GM21526 (cell line): ENCODE data around the gene KRTAP10-8.
"Not testable (repeated sequence)": the region's sequence is repeated elsewhere in the genome, so short reads cannot be mapped to it uniquely, and the experiment has no call there.

ENCODE experiments used
- ATAC-seq: cut with Tn5 transposase; IDR thresholded peaks from one replicate; pipeline ENCODE4 v1.9.1; 2021; ENCODE audit warnings: moderate library complexity; ENCODE audit not compliant: unreplicated experiment, low FRiP score

Gene KRTAP10-8

DNA sequence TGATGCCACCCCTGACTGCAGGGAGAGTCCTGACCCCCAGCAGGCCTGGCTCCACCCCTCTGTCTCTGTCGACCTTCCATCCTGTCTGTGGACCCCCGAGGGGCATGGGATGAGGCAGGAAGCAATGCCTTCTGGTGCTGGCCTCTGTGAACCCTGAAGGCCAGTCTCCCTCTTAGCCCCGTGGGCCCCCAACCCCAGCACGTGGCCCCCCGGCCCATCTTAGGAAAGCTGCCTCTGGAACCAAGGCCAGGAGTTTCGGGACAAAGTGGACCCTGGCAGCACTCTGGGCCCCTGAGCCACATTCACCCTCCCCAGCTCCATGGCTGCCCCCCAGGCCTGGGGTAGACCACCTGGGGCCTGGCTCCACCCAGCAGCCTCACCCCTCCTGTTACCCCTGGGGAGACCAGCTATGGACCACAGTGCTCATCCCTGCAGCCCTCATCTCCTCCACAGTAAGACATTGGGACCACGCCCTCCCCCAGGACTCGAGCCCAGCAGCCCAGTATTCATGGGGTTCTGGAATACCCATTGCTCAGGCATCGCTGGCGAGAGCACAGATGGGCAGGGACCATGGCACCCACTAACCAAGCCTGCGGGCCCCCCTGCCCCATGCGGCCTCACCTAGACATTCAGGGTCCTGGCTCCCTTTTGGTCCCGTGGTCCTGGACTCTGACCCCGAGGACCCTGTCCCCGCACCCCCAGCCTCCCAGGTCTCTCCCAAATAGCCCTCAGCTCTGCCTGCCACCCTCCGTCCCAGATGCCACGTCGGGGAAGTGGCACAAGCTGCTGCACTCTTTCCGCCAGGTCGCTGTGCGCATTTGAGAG lies 26.8 kb downstream of the KRTAP10-8 start:
- ATAC-seq, result not testable (repeated sequence)

DNA sequence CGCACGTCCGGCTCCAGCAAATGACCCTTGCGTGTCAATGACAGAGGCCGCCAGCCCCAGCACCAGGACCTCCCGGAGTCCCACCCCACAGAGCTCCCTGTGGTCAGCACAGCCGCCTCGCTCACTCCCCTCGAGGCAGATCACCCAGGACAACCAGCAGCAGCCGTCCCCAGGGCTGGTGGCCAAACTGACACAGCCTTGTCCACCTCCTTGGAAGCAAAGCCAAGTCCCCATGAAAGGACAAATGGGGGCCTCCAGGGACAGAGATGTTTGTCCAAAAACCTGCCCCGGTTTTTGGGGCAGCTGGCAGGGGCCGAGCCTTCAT lies 27.4 kb downstream of the KRTAP10-8 start:
- ATAC-seq, result no peak

DNA sequence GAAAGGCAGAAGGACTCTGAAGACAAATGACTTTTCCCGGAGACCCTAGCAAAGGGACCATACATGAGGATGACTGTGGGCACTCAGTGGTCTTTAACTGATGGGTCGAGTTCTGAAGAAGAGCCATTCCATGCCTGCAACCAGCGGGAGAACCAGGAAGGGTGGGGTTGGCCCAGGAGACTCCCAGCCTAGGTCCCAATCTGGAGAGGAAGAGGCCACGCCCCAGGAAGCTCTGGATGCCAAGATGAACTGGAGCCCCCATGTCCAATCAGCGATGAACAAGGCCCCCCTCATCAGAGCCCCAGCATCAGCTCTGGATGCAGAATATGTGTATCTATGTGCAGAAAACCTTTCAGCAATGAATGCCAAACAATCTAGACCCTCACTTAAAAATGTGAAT lies 28.9 kb downstream of the KRTAP10-8 start:
- ATAC-seq, result no peak

DNA sequence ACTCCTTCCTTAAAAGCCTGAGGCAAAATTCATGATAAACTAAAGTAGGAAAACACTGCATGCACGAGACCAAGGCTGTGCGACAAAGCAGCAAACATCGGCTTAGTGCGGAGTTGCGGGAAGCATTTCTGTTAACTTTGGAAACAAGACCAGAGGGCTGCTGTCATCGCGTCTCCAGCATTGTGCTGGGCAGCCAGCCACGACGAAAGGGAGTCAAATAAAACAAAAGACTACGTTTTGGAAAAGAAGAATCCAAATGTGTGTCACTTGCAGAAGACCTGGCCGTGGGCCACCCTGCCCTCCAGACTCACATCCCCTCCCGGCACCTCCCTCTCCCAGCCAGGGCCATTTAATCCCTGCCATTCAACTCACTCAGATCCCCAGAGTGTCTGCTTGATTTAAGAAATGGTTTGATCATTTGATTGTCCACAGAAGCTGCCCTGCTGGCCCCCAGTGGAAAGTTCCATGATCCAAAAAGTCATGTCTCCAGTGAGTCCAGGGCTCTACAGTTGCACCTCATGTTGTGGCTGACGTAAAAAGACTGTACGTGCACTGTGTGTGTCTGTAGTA lies 31.9 kb downstream of the KRTAP10-8 start:
- no peak for ATAC-seq

DNA sequence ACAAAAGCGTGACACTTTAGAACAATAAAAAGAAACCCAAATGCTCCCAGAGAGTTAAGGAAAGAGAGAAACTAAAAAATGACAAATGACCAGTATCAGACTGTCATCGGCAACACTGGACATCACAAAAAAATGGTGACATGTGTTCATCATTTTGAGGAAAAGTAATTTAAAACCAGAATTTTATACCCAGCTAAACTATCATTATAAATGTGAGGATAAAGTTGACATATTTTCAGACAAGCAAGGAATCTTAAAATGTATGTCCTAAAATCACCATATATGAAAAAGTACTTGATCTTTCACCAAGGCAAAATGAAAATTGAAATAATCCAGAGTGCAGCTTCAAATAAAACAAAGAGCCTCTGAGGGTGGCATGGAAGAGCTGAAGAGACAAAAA lies 33.0 kb downstream of the KRTAP10-8 start:
- ATAC-seq, result no peak

DNA sequence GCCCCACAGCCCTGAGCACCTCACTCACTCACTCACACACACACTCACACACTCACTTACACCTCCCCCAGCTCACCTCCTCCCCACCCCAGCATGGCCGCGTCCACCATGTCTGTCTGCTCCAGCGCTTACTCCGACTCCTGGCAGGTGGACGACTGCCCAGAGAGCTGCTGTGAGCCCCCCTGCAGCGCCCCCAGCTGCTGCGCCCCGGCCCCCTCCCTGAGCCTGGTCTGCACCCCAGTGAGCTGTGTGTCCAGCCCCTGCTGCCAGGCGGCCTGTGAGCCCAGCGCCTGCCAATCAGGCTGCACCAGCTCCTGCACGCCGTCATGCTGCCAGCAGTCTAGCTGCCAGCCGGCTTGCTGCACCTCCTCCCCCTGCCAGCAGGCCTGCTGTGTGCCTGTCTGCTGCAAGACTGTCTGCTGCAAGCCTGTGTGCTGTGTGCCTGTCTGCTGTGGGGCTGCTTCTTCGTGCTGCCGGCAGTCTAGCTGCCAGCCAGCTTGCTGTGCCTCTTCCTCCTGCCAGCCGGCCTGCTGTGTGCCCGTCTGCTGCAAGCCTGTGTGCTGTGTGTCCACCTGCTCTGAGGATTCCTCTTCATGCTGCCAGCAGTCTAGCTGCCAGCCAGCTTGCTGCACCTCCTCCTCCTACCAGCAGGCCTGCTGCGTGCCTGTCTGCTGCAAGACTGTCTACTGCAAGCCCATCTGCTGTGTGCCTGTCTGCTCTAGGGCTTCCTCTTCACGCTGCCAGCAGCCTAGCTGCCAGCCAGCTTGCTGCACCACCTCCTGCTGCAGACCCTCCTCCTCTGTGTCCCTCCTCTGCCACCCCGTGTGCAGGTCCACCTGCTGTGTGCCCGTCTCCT lies 34.7 kb downstream of the KRTAP10-8 start, which contains the start of gene KRTAP10-11:
Gene KRTAP10-11, plus strand, starts transcription at position 49 of the 856 bp plus-strand sequence. Its CDS starts 45 bp downstream, at position 94.
- not testable (repeated sequence) for ATAC-seq

DNA sequence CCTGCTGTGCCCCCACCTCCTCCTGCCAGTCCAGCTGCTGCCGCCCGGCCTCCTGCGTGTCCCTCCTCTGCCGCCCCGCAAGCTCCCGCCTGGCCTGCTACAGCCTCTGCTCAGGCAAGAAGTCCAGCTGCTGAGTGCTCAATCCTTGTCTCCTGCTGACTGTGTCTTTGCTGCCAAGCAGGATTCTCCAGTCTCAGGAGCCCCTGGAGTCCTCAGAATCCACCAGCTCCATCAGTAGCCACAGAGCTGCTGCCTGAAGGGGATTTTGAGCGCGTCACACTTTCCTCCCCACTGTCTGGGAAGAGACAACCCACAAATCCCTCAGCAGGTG lies 35.3 kb downstream of the KRTAP10-8 start:
- no peak for ATAC-seq

DNA sequence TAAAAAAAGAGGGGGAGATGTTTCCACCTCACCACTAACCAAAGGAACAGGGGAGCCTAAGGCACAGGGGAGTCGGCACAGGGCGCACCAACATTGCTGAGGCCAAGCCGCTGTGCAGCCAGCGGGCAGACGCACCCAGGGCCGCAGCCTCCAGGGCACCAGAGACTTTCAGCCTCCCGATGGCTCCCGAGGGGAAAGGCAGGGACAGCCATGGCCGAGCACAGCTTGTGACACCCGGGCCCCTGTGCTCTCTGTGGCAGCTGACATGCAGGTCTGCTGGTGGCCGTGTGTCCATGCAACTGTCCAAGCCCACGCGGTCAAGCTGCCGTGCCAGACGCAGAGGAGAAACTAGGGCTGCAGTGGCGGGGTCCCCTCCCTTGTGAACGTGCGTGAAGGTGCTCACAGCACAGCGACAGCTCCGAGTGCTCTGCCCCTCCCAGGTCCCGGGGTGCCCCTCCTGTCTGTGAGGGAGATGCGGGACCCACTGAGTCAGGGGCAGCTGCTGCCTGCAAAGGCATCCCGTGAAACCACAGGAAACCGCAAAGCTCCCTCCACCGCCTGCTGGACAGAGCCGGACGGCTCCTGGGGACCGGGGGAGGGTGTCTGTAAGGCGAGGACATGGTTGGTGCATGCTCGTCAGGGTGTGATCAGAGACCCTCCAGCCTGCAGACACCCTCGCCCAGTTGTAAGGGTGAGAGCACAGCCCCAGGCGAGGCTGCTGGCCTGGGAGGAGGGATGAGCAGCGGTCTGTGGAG lies 36.9 kb downstream of the KRTAP10-8 start:
- no peak for ATAC-seq

DNA sequence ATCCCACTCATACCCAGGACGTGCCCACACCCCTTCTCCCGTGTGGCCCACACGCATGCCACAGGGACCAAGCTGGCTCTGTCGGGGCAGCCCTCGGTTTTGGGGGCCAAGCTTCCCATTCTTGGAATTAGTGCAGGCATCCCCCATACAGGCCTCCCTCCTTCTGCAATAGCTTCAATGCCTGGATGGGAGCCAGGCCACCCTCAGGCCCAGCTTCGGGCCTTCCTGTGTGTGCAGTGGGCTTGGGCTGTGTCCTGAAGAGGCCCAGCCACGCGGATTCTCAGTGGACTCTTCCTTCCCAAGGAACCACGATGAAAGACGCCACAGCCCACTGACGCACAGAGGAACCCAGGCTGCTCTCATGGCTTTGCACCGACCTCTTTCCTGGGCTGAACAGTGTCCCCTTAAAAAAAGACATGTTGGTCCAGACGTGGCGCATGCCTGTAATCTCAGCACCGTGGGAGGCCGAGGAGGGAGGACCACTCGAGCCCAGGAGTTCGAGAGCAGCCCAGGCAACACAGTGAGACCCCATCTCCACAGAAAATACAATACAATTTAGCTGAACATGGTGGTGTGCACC lies 37.7 kb downstream of the KRTAP10-8 start:
- no peak for ATAC-seq

DNA sequence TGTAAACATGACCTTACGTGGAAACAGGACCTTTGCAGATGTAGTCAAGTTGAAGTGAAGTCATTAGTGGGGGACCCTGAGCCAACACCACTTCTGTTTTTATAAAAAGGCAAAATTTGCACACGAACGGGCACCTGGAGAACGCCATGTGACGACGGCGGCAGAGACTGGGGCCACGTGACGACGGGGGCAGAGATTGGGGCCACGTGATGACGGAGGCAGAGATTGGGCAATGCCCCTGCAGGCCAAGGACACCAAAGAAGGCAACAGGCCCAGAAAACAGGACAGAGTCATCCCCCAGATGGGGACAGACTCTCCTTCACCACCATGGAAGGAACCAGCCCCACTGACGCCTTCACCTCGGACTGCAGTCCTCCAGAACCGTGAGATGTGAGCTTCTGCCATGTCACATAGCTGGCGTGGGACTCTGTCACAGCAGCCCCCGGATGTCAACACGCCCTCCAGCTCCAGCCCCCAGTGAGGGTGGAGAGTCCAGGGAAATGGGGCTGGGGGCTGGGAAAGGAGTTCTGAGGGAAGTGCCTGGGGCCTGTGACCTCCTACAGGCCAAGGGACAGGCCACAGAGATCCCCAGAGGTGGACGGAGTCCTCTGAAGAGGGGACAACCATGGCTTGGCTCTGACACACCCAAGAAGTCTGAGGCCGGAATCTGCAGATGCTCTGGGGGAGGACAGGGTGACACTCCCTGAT lies 38.5 kb downstream of the KRTAP10-8 start:
- no peak for ATAC-seq

DNA sequence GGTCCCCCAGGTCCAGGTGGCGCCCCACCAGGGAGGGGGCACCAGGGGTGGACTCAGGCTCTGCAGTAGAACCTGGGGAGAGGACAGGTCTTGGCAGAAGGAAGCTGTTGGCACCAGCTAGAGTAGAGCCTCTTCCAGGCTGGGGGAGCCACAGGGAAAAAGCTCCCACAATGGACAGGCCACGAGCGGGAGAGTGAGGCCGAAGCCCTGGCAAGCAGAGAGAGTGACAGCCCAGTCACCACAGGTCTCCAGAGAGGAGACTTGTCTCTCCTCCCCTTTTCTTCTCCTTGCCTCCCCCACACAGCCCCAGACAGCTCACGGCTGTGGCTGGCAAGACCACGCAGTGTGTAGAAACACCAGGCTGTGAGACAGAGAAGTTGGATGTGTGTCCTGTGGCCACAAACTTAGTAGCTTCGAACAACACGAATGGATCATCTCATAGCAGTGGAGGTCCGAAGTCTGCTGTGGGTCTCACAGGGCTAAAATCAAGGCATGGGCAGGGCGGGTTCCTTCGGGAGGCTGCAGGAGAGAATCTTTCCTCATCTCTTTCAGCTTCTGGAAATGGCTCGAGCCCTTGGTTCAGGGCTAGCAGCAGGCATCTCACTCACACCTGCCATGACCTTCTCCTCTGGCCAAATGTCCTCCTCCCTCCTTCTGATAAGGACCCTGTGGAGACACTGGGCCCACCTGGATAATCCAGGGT lies 39.2 kb downstream of the KRTAP10-8 start:
- ATAC-seq, result no peak

DNA sequence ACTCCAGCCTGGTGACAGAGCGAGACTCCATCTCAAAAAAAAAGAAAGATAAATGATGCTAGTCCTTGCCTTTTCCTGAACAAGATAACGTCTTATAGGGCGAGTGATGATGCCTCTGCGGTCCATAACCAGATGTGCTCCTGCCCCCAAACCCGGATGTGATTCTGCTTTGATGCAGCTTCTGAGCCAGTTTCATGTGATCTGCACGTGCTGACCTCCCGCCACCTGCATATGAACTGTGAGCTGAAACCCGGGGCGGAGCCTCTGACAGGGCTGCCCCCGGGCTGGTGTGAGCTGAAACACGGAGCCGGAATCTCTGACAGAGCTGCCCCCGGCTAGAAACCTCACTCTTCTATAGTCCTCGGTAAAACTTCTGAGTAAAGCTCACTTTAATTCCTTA lies 41.2 kb downstream of the KRTAP10-8 start:
- no peak for ATAC-seq

DNA sequence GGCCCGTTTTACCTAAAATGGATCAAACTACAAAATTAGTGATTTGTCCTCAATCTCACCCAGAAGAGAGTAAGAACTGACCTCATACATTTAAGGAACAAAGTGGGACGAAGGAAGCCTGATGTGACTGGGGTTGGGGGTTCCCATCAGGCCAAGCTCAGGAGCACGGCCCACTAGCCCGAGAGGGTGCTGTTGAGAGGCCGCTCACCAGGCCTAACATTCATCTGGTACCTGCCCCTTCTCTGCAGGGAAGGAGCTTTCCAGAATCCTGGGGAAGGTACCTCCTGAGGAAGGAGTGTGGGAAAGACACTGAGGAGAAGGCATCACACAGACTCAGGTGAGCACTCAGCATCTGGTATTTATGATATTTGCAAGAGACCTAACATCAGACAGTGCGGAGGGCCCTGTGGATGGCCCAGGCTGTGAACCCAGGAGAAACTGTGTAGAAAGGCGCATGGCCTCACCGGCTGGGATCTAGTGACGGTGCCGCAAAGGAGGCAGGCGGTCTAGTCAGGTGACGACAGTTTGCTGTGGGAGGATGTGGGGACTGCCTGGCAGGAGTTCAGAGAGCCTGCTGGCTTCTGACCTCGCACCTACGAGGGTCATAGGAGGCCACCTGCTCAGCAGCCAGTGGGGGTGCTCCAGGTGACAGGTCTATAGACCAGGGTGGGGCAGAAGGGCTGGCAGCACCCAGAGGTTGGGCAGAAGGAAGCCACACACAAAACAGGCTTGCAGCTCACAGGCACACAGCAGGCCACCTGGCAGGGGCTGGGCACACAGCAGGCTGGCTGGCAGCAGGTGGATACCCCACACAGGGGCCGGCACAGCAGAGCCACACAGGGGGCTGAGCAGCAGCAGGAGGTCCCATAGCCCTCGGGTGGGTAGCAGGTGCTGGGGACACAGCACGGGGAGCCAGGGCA lies 42.0 kb downstream of the KRTAP10-8 start:
- no peak for ATAC-seq

DNA sequence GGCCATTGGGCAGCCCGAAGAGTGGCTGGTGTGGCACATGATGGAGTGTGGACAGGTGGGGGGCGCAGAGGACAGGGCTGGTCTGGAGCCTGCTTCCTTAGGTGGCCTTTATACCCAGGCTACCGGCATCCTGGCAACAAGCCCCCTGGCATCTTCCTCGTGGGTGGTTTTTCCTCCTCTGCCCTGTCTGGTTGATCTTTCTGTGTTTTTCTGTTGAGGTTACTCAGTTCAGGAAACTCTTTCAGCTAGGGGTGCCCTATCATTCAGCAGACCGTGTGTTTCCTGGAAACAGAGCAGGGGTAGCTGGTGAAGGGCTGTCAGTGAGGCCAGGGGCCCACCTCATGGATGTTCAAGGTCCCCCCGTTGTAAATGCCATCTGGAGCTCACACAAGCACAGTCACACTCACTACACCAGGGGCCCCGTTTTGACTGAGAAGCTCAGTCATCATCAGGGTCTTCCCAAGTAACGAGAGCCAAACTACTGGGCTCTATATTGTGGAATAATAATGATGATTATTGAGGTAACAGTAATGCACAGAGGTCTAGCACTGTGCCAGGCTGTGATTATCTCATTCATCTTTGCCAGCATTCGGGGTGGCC lies 42.8 kb downstream of the KRTAP10-8 start, which contains the start of gene KRTAP12-4:
Gene KRTAP12-4, minus strand, starts transcription at position 84 of the 600 bp plus-strand sequence. Its CDS starts 45 bp downstream, at position 39.
- no peak for ATAC-seq

DNA sequence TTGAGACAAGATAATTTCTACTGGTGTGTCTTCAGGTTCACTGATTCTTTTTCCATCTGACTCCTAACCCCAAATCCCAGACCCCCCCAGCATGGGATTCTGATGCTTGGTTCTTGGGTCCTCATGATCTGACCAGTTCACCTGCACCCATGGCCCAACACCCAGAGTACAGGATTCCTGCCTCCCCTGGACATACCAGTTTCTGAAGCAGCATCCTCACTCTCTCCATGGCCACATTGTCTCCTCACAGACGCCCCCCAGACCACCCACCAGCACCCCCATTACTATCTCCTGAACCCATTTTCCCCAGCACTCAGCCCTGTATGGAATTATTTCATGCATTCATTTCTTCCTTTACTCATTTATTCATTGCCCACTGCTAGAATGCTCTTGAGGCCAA lies 45.0 kb downstream of the KRTAP10-8 start:
- no peak for ATAC-seq

DNA sequence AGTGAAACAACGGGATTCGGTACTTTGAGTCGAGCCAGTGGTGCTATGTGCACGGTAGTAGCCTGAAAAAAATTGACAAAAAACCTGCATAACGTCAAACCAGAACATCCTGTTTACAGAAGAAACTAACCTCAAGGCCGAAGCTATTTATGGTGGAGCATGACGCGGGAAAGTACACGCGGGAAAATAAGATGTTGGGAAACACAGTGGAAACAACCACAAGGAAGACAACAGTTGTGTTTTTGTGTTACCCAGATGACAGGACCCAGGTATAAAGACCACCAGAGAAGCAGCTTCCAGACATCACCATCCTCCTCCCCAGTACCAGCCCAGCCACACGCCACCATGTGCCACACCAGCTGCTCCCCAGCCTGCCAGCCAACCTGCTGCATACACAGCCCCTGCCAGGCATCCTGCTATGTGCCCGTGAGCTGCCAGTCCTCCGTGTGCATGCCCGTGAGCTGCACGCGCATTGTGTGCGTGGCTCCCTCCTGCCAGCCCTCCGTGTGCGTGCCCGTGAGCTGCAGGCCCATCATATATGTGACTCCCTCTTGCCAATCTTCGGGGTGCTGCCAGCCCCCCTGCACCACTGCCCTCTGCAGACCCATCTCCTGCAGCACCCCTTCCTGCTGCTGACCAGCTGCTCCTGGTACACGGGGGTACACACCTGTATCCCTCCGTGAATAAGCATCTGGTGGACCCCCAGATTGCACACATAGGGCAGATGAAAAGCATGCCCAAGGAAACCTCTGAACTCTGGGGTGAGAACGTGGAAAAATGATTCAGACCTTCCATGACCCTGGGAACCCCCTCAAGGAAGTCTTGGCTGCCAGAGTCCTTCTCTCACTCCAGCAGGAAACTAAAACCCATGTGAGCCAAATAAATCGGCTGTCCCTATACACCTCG lies 46.0 kb downstream of the KRTAP10-8 start, which contains the start of gene KRTAP12-3:
Gene KRTAP12-3, plus strand, starts transcription at position 298 of the 906 bp plus-strand sequence. Its CDS starts 48 bp downstream, at position 346.
- no peak for ATAC-seq
